T-cell (primary cell): ENCODE data around the gene STN1. TPM values are rescaled to one million over a fixed set of nuclear protein-coding genes. Genes with fewer than 3 reads are reported as not detected.

Experiments
- ATAC-seq, 4 experiments: fragments of 200-7000 bp in 3 of 4; fragments of 150-1000 bp in 1 of 4; cut with Tn5 transposase; replicated peaks in 1 of 4; 1 replicate in 3 of 4; 2 replicates in 1 of 4; pipeline ENCODE4 v1.10.0; 2021; ENCODE audit warnings: moderate library complexity in 3 of 4, mild to moderate bottlenecking in 2 of 4, moderate number of reproducible peaks in 1 of 4
- CTCF ChIA-PET, 2 donors: fragments of 300-600 bp; sonication (Branson Sonifier 250); formaldehyde crosslinking; loops; one replicate each; lab custom pipeline; 2022; ENCODE audit warnings: antibody characterized with exemption in 2 of 2; lab: Charles Lee
- POLR2A ChIA-PET, 2 donors: fragments of 300-600 bp; sonication (Branson Sonifier 250); formaldehyde crosslinking; loops; one replicate each; lab custom pipeline; 2022; ENCODE audit warnings: antibody characterized with exemption in 2 of 2; lab: Charles Lee
- DNase-seq, 35 experiments: peaks; one replicate each; pipeline versions ENCODE4 v3.0.0 to v3.0.0-alpha.2; 2013 to 2023
- H3K27ac ChIP-seq: one replicate; pipeline ENCODE4 v1.5.1; 2013; ENCODE audit warnings: low read length
- H3K27me3 ChIP-seq, 2 experiments: replicated peaks in 1 of 2; 1 replicate in 1 of 2; 2 replicates in 1 of 2; pipeline versions ENCODE4 v1.6.1 to v1.7.0; 2013; ENCODE audit warnings: low read length in 1 of 2, mixed read lengths in 1 of 2; ENCODE audit not compliant: control insufficient read depth in 2 of 2, insufficient read depth in 2 of 2; ENCODE audit errors: extremely low read depth in 1 of 2
- H3K36me3 ChIP-seq, 2 donors: 1 replicate in 1 of 2; 2 replicates in 1 of 2; pipeline versions ENCODE4 v1.6.1 to v1.7.0; 2013; ENCODE audit warnings: low read length in 1 of 2; ENCODE audit not compliant: control insufficient read depth in 2 of 2, insufficient read depth in 1 of 2; ENCODE audit errors: extremely low read depth in 1 of 2
- H3K4me1 ChIP-seq, 2 experiments: 1 replicate in 1 of 2; 2 replicates in 1 of 2; pipeline versions ENCODE4 v1.6.1 to v1.7.0; 2013; ENCODE audit warnings: low read length in 2 of 2, mixed read lengths in 1 of 2; ENCODE audit not compliant: insufficient read depth in 2 of 2, control insufficient read depth in 1 of 2; ENCODE audit errors: extremely low read depth in 1 of 2
- H3K4me3 ChIP-seq, 2 donors: 1 replicate in 1 of 2; 2 replicates in 1 of 2; pipeline versions ENCODE4 v1.5.1 to v1.7.0; 2013; ENCODE audit warnings: mild to moderate bottlenecking in 2 of 2, low read length in 1 of 2, moderate library complexity in 1 of 2; ENCODE audit not compliant: control insufficient read depth in 1 of 2; ENCODE audit errors: extremely low read depth in 1 of 2
- H3K9me3 ChIP-seq: 2 replicates; pipeline ENCODE4 v1.7.0; 2013
- H3K27ac Mint-ChIP-seq, 2 donors: one replicate each; pipeline ENCODE4 v1.8.0; 2020 to 2021; ENCODE audit warnings: mild to moderate bottlenecking in 2 of 2, mixed read lengths in 2 of 2
- H3K27me3 Mint-ChIP-seq, 2 donors: one replicate each; pipeline ENCODE4 v1.8.0; 2021 to 2022; ENCODE audit warnings: mixed read lengths in 2 of 2
- H3K36me3 Mint-ChIP-seq: one replicate; pipeline ENCODE4 v1.8.0; 2021; ENCODE audit warnings: mixed read lengths
- H3K4me1 Mint-ChIP-seq, 3 donors: one replicate each; pipeline ENCODE4 v1.8.0; 2020 to 2022; ENCODE audit warnings: mixed read lengths in 3 of 3, mild to moderate bottlenecking in 1 of 3
- H3K4me3 Mint-ChIP-seq, 3 donors: one replicate each; pipeline ENCODE4 v1.8.0; 2020 to 2022; ENCODE audit warnings: mild to moderate bottlenecking in 3 of 3, mixed read lengths in 3 of 3, moderate library complexity in 3 of 3
- H3K9me3 Mint-ChIP-seq, 3 donors: one replicate each; pipeline ENCODE4 v1.8.0; 2020 to 2022; ENCODE audit warnings: mixed read lengths in 3 of 3
- WGBS: methylation state at CpG from one replicate; pipeline ENCODE4 v1.1.5; 2013; ENCODE audit warnings: missing lambda C conversion rate; ENCODE audit not compliant: insufficient coverage; 5-methylcytosine and 5-hydroxymethylcytosine counted together
- total RNA-seq, 35 experiments: library from RNA in 6 of 35; stranded (reverse) in 6 of 35; fragments of 120-200 nt in 1 of 35; gene quantifications; one replicate each; pipeline versions ENCODE4 v1.2.1 to v1.2.4 and lab custom pipeline; 2013 to 2026

STN1 gene
- total RNA-seq, 5 donors from 2014 or later (not counting 1 experiment from before 2014, with no cell fraction given) = 37.6 to 47.5 (median 41.8) TPM

- peak in 3 of 35 experiments; percentile 12 to 51 (median 17) for DNase-seq
- 56% methylated on average over 2 of the region's 3 CpGs for WGBS
- ChIA-PET CTCF (interaction anchor here (0.6 to 2.0 kb wide), 5 partner anchors 10 to 326 kb away, joined by 3 to 5 read pairs (median 3); no protein-coding TSS in a partner anchor), POLR2A (interaction anchor here in 1 of 2 donors (0.7 kb wide), 1 partner anchor 126 kb away, joined by 3 read pairs; no protein-coding TSS in a partner anchor)
- peaks cover 13 to 17% (median 16%) of the 10 kb centered on the region in 3 donors for H3K4me1 Mint-ChIP-seq
- no peak overlapping the region for H3K4me3 ChIP-seq
- peak in 2 of 4 experiments; percentile 28 to 43 for ATAC-seq
- no peak overlapping the region for H3K27ac Mint-ChIP-seq
- H3K9me3 Mint-ChIP-seq = no peaks in the 10 kb centered on the region
- H3K36me3 Mint-ChIP-seq = peaks cover 66% of the 10 kb centered on the region
- peaks cover 2 to 88% of the 10 kb centered on the region in 2 donors for H3K36me3 ChIP-seq
- peaks cover 2 to 8% of the 10 kb centered on the region in 2 experiments for H3K4me1 ChIP-seq
- no peak overlapping the region for H3K27ac ChIP-seq
- no peaks in the 10 kb centered on the region for H3K9me3 ChIP-seq
- no peak overlapping the region for H3K4me3 Mint-ChIP-seq
- H3K27me3 ChIP-seq = no peaks in the 10 kb centered on the region
- H3K27me3 Mint-ChIP-seq = no peaks in the 10 kb centered on the region
Measured at GRCh38 chr10:103884681-103885139, 33.3 kb downstream of the STN1 start.

DNA sequence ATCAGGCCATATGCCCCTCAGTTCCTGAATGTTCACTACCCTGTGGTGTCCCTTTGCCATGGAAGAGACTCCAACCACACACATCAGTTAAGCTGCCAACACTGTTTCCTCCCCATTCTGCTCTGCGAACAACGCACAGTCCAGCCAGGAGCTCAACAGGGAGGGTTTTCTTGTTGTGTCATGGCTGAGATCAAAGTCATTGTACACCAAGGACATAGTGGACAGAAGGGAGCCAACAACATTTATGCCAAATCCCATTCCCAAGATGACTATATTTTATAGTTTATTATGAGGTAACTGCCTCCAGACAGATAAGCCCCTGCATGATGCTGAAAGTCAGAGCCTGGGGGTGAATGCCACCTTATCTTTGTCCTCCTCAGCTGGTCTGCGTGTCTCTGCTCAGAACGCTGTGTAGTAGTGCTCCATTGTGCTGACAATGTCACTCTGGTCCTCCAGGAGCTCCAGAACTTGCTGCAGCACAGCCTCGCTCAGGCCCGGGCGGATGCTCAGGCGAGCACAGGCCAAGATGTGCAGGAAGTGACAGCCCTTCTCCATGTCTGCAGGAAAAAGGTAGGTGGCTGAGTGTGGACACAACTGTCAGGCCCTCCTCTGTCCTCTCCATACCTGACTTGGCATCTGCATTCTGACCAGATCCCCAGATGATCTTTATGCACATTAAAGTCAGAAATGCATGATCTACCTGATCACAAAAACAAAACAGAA is 35.5 kb downstream of the STN1 start:
- no peak overlapping the region for H3K4me3 Mint-ChIP-seq
- no peaks in the 10 kb centered on the region for H3K27me3 Mint-ChIP-seq

GRCh38 chr10:103881416-103882284 is 36.3 kb downstream of the STN1 start:
- POLR2A ChIA-PET = interaction anchor here in 1 of 2 donors (0.6 kb wide), 1 partner anchor 11 kb away, joined by 3 read pairs; no protein-coding TSS in a partner anchor
- 94% methylated on average over 14 of the region's 15 CpGs for whole genome bisulfite sequencing
- H3K27ac ChIP-seq = no peak overlapping the region
- DNase-seq (no peak), ATAC-seq (no peak)
- peaks cover 11 to 95% of the 10 kb centered on the region in 2 donors for H3K36me3 ChIP-seq
- Mint-ChIP-seq H3K27ac (no peak overlapping the region), H3K9me3 (no peaks in the 10 kb centered on the region), H3K4me1 (peaks cover 0 to 2% (median 0%) of the 10 kb centered on the region in 3 donors), H3K27me3 (no peaks in the 10 kb centered on the region), H3K4me3 (no peak overlapping the region), H3K36me3 (peaks cover 66% of the 10 kb centered on the region)
- H3K4me1 ChIP-seq = peaks cover 0 to 3% of the 10 kb centered on the region in 2 experiments
- H3K27me3 ChIP-seq = no peaks in the 10 kb centered on the region
- H3K4me3 ChIP-seq = no peak overlapping the region
- CTCF ChIA-PET = interaction anchor here in 1 of 2 donors (1.0 kb wide), 1 partner anchor 8 kb away, joined by 3 read pairs; no protein-coding TSS in a partner anchor
- H3K9me3 ChIP-seq = no peaks in the 10 kb centered on the region

More for the DNA sequence above, 35.5 kb downstream of the STN1 start:
- ATAC-seq (no peak), DNase-seq (no peak)
- ChIA-PET CTCF (no interaction called here), POLR2A (no interaction called here)
- WGBS = 100% methylated on average over 6 of the region's 8 CpGs
- Histone ChIP-seq H3K4me3 (no peak overlapping the region), H3K9me3 (no peaks in the 10 kb centered on the region), H3K4me1 (peaks cover 0 to 3% of the 10 kb centered on the region in 2 experiments), H3K27ac (no peak overlapping the region), H3K36me3 (peaks cover 11 to 95% of the 10 kb centered on the region in 2 donors), H3K27me3 (no peaks in the 10 kb centered on the region)
- Mint-ChIP-seq H3K27ac (no peak overlapping the region), H3K9me3 (no peaks in the 10 kb centered on the region), H3K4me1 (peaks cover 0 to 2% (median 0%) of the 10 kb centered on the region in 3 donors), H3K36me3 (peaks cover 70% of the 10 kb centered on the region)

- no peak overlapping the region for H3K4me3 Mint-ChIP-seq
- H3K36me3 Mint-ChIP-seq = peaks cover 73% of the 10 kb centered on the region
- DNase-seq (no peak), ATAC-seq (no peak)
- H3K9me3 Mint-ChIP-seq = no peaks in the 10 kb centered on the region
- no peaks in the 10 kb centered on the region for H3K27me3 ChIP-seq
- H3K27ac ChIP-seq = no peak overlapping the region
- H3K4me1 ChIP-seq = peaks cover 0 to 3% of the 10 kb centered on the region in 2 experiments
- no peaks in the 10 kb centered on the region for H3K27me3 Mint-ChIP-seq
- WGBS = 100% methylated on average over 3 of the region's 7 CpGs
- H3K36me3 ChIP-seq = peaks cover 11 to 85% of the 10 kb centered on the region in 2 donors
- CTCF ChIA-PET = no interaction called here
- POLR2A ChIA-PET = no interaction called here
- no peaks in the 10 kb centered on the region for H3K9me3 ChIP-seq
- H3K4me1 Mint-ChIP-seq = peaks cover 0 to 2% (median 0%) of the 10 kb centered on the region in 3 donors
- H3K4me3 ChIP-seq = no peak overlapping the region
- peak overlapping the region in 1 of 2 donors; percentile 39 for H3K27ac Mint-ChIP-seq
Measured at GRCh38 chr10:103879831-103880230, 38.2 kb downstream of the STN1 start.

DNA sequence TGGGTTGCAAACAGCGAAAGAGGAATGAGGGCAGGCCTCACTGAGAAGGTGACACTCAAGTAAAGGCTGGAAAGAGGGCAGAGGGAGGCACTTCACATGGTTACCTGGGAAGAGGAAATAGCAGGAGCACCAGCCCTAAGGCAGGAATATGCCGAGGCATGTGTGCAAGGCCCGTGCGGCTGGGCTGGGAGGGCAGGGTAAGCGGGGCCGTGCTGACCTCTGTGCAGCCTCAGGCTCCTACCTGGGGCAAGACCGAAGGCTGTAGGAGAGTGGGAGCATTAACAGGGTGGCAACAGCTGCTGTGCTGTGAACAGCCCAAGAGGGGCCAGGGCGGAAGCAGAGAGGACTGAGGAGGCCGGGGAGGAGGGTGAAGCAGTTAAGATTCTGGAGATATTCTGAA is 38.6 kb downstream of the STN1 start:
- Histone ChIP-seq H3K4me1 (peaks cover 0 to under 1% of the 10 kb centered on the region in 2 experiments), H3K27me3 (no peaks in the 10 kb centered on the region), H3K4me3 (no peak overlapping the region), H3K27ac (no peak overlapping the region), H3K9me3 (no peaks in the 10 kb centered on the region), H3K36me3 (peaks cover 11 to 82% of the 10 kb centered on the region in 2 donors)
- Mint-ChIP-seq H3K4me3 (no peak overlapping the region), H3K36me3 (peaks cover 75% of the 10 kb centered on the region), H3K27ac (no peak overlapping the region), H3K27me3 (no peaks in the 10 kb centered on the region), H3K9me3 (no peaks in the 10 kb centered on the region), H3K4me1 (peaks cover 0 to under 1% (median 0%) of the 10 kb centered on the region in 3 donors)
- no peak for DNase-seq
- ATAC-seq = no peak
- POLR2A ChIA-PET = no interaction called here
- WGBS = 87% methylated on average over 9 of the region's 9 CpGs
- CTCF ChIA-PET = no interaction called here

DNA sequence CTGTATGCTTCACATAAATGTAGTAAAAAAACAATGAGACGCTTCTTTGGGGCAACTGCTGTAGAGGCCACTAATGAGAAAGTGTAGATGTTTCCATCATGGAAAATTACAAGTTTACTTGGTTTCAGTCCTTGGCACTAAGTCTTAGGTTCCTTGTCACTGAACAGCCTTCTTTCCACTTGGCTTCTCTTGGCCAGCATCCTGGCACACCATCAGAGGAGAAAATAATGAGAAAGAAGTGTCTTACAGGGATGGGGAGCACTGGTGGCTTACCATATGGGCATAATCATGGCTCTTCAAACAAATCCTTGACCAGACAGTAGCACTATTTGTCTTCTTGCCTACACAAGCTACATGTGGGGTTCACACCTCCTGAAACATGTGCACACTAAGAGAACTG is 40.1 kb downstream of the STN1 start:
- Histone ChIP-seq H3K36me3 (peaks cover 11 to 73% of the 10 kb centered on the region in 2 donors), H3K9me3 (no peaks in the 10 kb centered on the region), H3K27me3 (no peaks in the 10 kb centered on the region), H3K4me1 (no peaks in the 10 kb centered on the region), H3K27ac (no peak overlapping the region), H3K4me3 (no peak overlapping the region)
- H3K9me3 Mint-ChIP-seq = no peaks in the 10 kb centered on the region
- no peaks in the 10 kb centered on the region for H3K4me1 Mint-ChIP-seq
- ATAC-seq = no peak
- H3K27ac Mint-ChIP-seq = no peak overlapping the region
- WGBS = 100% methylated on average over 1 of the region's 1 CpG
- no peak for DNase-seq
- peaks cover 70% of the 10 kb centered on the region for H3K36me3 Mint-ChIP-seq
- no peaks in the 10 kb centered on the region for H3K27me3 Mint-ChIP-seq
- ChIA-PET POLR2A (no interaction called here), CTCF (no interaction called here)
- H3K4me3 Mint-ChIP-seq = no peak overlapping the region
